HCT116 (cell line): Measurements from ENCODE around the gene HSPA12B.

Source experiments
- EZH2 ChIP-seq: fragments of 200-600 bp; sonication (generic); IDR thresholded peaks from 2 replicates; pipeline ENCODE4 v1.6.1; 2017; ENCODE audit warnings: antibody characterized with exemption, mixed run types
- POLR2A ChIP-seq: IDR thresholded peaks from 2 replicates; pipeline ENCODE4 v1.7.0; 2011; ENCODE audit warnings: borderline replicate concordance; ENCODE audit not compliant: insufficient read depth, insufficient read length; ENCODE audit errors: extremely low read depth
- POLR2AphosphoS5 ChIP-seq: IDR thresholded peaks from 2 replicates; pipeline ENCODE4 v1.6.1; 2011; ENCODE audit warnings: mild to moderate bottlenecking, low read depth, low read length, moderate library complexity
- SIN3A ChIP-seq: IDR thresholded peaks from 2 replicates; pipeline ENCODE4 v1.6.1; 2012; ENCODE audit warnings: low read depth
- SRF ChIP-seq: IDR thresholded peaks from 2 replicates; pipeline ENCODE4 v1.6.1; 2012; ENCODE audit warnings: low read depth
- ZBTB33 ChIP-seq: IDR thresholded peaks from 2 replicates; pipeline ENCODE4 v1.6.1; 2011; ENCODE audit warnings: mild to moderate bottlenecking, low read length, moderate library complexity; ENCODE audit not compliant: insufficient replicate concordance; ENCODE audit errors: extremely low read depth
- TF ChIP-seq, protein P1 (sequence below), 3 experiments: fragments of 200-600 bp in 1 of 3; sonication (generic) in 1 of 3; IDR thresholded peaks in 2 of 3; conservative IDR thresholded peaks in 1 of 3; 2 replicates each; pipeline ENCODE4 v1.5.1; 2012 to 2017; ENCODE audit warnings: low read depth in 2 of 3, low read length in 2 of 3, antibody characterized with exemption in 1 of 3, borderline replicate concordance in 1 of 3, control low read depth in 1 of 3, mild to moderate bottlenecking in 1 of 3, mixed read lengths in 1 of 3, mixed run types in 1 of 3, moderate library complexity in 1 of 3; ENCODE audit not compliant: insufficient read depth in 1 of 3
- TF ChIP-seq, protein P2 (sequence below): IDR thresholded peaks from 2 replicates; pipeline ENCODE4 v1.6.1; 2012; ENCODE audit warnings: low read depth

GRCh38 chr20:3687655-3688054 lies 44.8 kb upstream of the HSPA12B start:
- no peak for TF ChIP-seq SIN3A
- no peak for TF ChIP-seq ZBTB33
- TF ChIP-seq, protein P1, sequence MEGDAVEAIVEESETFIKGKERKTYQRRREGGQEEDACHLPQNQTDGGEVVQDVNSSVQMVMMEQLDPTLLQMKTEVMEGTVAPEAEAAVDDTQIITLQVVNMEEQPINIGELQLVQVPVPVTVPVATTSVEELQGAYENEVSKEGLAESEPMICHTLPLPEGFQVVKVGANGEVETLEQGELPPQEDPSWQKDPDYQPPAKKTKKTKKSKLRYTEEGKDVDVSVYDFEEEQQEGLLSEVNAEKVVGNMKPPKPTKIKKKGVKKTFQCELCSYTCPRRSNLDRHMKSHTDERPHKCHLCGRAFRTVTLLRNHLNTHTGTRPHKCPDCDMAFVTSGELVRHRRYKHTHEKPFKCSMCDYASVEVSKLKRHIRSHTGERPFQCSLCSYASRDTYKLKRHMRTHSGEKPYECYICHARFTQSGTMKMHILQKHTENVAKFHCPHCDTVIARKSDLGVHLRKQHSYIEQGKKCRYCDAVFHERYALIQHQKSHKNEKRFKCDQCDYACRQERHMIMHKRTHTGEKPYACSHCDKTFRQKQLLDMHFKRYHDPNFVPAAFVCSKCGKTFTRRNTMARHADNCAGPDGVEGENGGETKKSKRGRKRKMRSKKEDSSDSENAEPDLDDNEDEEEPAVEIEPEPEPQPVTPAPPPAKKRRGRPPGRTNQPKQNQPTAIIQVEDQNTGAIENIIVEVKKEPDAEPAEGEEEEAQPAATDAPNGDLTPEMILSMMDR (IDR thresholded peaks at IDR 0.05 in 2 of 3, conservative IDR thresholded peaks at IDR 0.05 in 1 of 3; ENCODE audit: borderline replicate concordance in 1 of 3, insufficient read depth in 1 of 3, low read depth in 2 of 3, low read length in 2 of 3) = no peak
- TF ChIP-seq, protein P2, sequence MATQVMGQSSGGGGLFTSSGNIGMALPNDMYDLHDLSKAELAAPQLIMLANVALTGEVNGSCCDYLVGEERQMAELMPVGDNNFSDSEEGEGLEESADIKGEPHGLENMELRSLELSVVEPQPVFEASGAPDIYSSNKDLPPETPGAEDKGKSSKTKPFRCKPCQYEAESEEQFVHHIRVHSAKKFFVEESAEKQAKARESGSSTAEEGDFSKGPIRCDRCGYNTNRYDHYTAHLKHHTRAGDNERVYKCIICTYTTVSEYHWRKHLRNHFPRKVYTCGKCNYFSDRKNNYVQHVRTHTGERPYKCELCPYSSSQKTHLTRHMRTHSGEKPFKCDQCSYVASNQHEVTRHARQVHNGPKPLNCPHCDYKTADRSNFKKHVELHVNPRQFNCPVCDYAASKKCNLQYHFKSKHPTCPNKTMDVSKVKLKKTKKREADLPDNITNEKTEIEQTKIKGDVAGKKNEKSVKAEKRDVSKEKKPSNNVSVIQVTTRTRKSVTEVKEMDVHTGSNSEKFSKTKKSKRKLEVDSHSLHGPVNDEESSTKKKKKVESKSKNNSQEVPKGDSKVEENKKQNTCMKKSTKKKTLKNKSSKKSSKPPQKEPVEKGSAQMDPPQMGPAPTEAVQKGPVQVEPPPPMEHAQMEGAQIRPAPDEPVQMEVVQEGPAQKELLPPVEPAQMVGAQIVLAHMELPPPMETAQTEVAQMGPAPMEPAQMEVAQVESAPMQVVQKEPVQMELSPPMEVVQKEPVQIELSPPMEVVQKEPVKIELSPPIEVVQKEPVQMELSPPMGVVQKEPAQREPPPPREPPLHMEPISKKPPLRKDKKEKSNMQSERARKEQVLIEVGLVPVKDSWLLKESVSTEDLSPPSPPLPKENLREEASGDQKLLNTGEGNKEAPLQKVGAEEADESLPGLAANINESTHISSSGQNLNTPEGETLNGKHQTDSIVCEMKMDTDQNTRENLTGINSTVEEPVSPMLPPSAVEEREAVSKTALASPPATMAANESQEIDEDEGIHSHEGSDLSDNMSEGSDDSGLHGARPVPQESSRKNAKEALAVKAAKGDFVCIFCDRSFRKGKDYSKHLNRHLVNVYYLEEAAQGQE = no peak
- TF ChIP-seq POLR2A = no peak
- TF ChIP-seq SRF = no peak
- TF ChIP-seq EZH2 = no peak
- TF ChIP-seq POLR2AphosphoS5 = no peak
